ENCODE measurements around the gene TRAK1. TPM values are rescaled to one million over a fixed set of nuclear protein-coding genes. Genes with fewer than 3 reads are reported as not detected.

Gene TRAK1
- total RNA-seq, 1 experiment from 2014 or later, result 46.8 TPM

DNA sequence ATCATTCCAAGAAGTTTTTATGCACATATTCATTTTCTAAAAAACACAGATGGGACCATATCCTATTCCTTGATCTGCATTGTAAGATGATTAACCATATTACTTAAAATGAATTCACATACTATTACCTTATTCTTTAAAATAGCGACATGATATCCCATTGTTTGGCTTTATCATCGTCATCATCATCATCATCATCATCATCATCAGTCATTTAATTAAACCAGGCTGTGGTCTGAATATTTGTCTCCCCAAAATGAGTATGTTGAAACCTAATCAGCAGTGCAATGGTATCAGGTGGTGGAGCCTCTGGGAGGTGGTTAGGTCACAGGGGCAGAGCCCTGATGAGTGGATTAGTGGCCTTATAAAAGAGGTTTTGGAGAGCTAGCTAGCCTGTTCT is 4.4 kb downstream of the TRAK1 start:
- Histone ChIP-seq H3K9me2 (ENCODE audit: insufficient read depth) (no peaks in the 10 kb centered on the region), H3F3A (ENCODE audit: insufficient read depth, low read depth) (no peaks in the 10 kb centered on the region), H3K4me1 (replicated peaks; ENCODE audit: insufficient read depth) (no peaks in the 10 kb centered on the region), H2AFZ (no peak overlapping the region), H3K4me2 (no peak overlapping the region), H3K9me3 (ENCODE audit: insufficient read depth, low read depth) (no peaks in the 10 kb centered on the region), H3K79me2 (ENCODE audit: low read depth) (no peaks in the 10 kb centered on the region), H4K20me1 (ENCODE audit: insufficient read depth) (no peaks in the 10 kb centered on the region), H3K4me3 (no peak overlapping the region), H3K36me3 (ENCODE audit: low read depth) (no peaks in the 10 kb centered on the region), H3K27me3 (ENCODE audit: insufficient read depth, low read depth) (no peaks in the 10 kb centered on the region), H3K27ac (no peak overlapping the region)
- CTCF ChIA-PET, result no interaction called here
- intact Hi-C loops (cut with micrococcal nuclease; ENCODE audit: unreplicated experiment), result loop anchor here (10.0 kb wide), 2 partner anchors 1511 to 1771 kb away; no protein-coding TSS in a partner anchor
- DNase-seq, result no peak
- no TSS peak for BruUV-seq (replicated peaks)
- POLR2A ChIA-PET (ENCODE audit: unreplicated experiment), result no interaction called here
- TF ChIP-seq, protein P1, sequence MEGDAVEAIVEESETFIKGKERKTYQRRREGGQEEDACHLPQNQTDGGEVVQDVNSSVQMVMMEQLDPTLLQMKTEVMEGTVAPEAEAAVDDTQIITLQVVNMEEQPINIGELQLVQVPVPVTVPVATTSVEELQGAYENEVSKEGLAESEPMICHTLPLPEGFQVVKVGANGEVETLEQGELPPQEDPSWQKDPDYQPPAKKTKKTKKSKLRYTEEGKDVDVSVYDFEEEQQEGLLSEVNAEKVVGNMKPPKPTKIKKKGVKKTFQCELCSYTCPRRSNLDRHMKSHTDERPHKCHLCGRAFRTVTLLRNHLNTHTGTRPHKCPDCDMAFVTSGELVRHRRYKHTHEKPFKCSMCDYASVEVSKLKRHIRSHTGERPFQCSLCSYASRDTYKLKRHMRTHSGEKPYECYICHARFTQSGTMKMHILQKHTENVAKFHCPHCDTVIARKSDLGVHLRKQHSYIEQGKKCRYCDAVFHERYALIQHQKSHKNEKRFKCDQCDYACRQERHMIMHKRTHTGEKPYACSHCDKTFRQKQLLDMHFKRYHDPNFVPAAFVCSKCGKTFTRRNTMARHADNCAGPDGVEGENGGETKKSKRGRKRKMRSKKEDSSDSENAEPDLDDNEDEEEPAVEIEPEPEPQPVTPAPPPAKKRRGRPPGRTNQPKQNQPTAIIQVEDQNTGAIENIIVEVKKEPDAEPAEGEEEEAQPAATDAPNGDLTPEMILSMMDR (conservative IDR thresholded peaks at IDR 0.05), result no peak
- no peak for TF ChIP-seq EZH2 (IDR thresholded peaks at IDR 0.05; ENCODE audit: low read depth)

DNA sequence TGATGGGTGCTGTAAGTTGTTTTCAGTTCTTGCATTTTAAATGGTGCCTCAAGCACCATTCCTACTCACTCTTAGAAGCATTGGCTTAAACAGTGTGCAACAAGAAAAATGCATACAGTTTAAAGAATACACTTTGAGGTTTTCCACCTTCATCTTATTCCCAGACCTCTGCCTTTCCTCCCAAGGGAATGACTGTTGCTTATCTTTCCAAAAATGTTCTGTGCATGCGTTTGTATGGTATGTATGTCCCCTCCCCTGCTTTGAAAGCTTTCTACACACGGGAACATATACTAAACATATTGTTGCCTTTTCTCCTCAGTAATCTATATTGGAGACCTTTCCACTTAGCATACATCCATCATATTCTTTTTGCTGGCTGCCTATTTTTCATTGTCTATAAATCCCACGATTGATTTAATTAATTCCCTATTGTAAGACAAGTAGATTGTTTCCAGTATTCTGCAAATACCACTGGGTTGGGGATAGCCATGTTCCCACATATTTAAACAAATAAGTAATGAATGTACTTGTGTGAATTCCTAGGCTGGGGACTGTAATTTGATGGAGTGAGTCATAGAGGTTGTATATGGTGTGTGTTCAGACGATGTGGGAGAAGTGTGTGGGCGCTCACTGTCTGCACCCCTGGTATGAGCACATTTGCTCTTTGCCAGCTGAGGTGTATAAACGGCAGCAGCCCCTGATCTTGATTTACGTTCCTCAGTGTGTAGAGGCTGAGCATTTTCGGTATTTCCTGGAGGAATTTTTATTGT is 5.8 kb downstream of the TRAK1 start:
- no peak overlapping the region for H2AFZ ChIP-seq
- H3K27ac ChIP-seq, result no peak overlapping the region
- no TSS peak for BruUV-seq (replicated peaks)
- H3F3A ChIP-seq (ENCODE audit: insufficient read depth, low read depth), result no peaks in the 10 kb centered on the region
- POLR2A ChIA-PET (ENCODE audit: unreplicated experiment), result no interaction called here
- H3K36me3 ChIP-seq (ENCODE audit: low read depth), result no peaks in the 10 kb centered on the region
- no peaks in the 10 kb centered on the region for H4K20me1 ChIP-seq (ENCODE audit: insufficient read depth)
- no peak for DNase-seq
- no peaks in the 10 kb centered on the region for H3K9me3 ChIP-seq (ENCODE audit: insufficient read depth, low read depth)
- no peaks in the 10 kb centered on the region for H3K27me3 ChIP-seq (ENCODE audit: insufficient read depth, low read depth)
- CTCF ChIA-PET, result no interaction called here
- intact Hi-C loops (cut with micrococcal nuclease; ENCODE audit: unreplicated experiment), result loop anchor here (10.0 kb wide), 2 partner anchors 1512 to 1772 kb away; no protein-coding TSS in a partner anchor
- H3K79me2 ChIP-seq (ENCODE audit: low read depth), result no peaks in the 10 kb centered on the region
- no peak overlapping the region for H3K4me2 ChIP-seq
- H3K4me3 ChIP-seq, result no peak overlapping the region
- no peak for TF ChIP-seq EZH2 (IDR thresholded peaks at IDR 0.05; ENCODE audit: low read depth)
- TF ChIP-seq, protein P1 (conservative IDR thresholded peaks at IDR 0.05), result no peak
- H3K9me2 ChIP-seq (ENCODE audit: insufficient read depth), result no peaks in the 10 kb centered on the region
- H3K4me1 ChIP-seq (replicated peaks; ENCODE audit: insufficient read depth), result no peaks in the 10 kb centered on the region; the same call in 1 of the 2 replicates

DNA sequence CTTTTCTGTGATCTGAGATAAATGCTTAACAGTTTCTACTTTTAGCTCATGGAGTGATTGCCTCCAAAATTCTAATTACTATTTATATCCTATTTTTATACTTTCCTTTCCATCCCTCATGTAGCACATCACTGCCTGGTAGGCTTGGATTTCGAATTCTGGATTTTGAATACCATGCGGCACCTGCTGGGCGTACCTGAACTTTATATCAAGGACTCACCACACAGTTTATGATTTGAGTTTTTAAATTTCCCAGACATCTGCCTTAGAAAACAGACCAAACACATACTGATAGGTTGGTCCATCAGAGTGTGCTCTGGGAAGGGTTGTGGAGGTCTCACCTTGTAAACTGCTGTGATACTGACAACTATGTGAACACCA is 6.4 kb downstream of the TRAK1 start:
- no peak overlapping the region for H3K4me3 ChIP-seq
- H3K4me2 ChIP-seq, result no peak overlapping the region
- ChIA-PET CTCF (no interaction called here), POLR2A (ENCODE audit: unreplicated experiment) (no interaction called here)
- no peaks in the 10 kb centered on the region for H4K20me1 ChIP-seq (ENCODE audit: insufficient read depth)
- DNase-seq, result no peak
- no TSS peak for BruUV-seq (replicated peaks)
- no peaks in the 10 kb centered on the region for H3K9me3 ChIP-seq (ENCODE audit: insufficient read depth, low read depth)
- TF ChIP-seq, protein P1 (conservative IDR thresholded peaks at IDR 0.05), result no peak
- no peak for TF ChIP-seq EZH2 (IDR thresholded peaks at IDR 0.05; ENCODE audit: low read depth)
- no peaks in the 10 kb centered on the region for H3K79me2 ChIP-seq (ENCODE audit: low read depth)
- no peaks in the 10 kb centered on the region for H3K36me3 ChIP-seq (ENCODE audit: low read depth)
- H3K9me2 ChIP-seq (ENCODE audit: insufficient read depth), result no peaks in the 10 kb centered on the region
- H3K27me3 ChIP-seq (ENCODE audit: insufficient read depth, low read depth), result no peaks in the 10 kb centered on the region
- no peak overlapping the region for H3K27ac ChIP-seq
- intact Hi-C loops (cut with micrococcal nuclease; ENCODE audit: unreplicated experiment), result loop anchor here (10.0 kb wide), 2 partner anchors 1513 to 1773 kb away; no protein-coding TSS in a partner anchor
- no peak overlapping the region for H2AFZ ChIP-seq
- H3F3A ChIP-seq (ENCODE audit: insufficient read depth, low read depth), result no peaks in the 10 kb centered on the region
- no peaks in the 10 kb centered on the region; the same call in 1 of the 2 replicates for H3K4me1 ChIP-seq (replicated peaks; ENCODE audit: insufficient read depth)
